Suprapubic skin (tissue), 4 donors: Measurements from ENCODE around the gene RTBDN. TPM values are rescaled to one million over a fixed set of nuclear protein-coding genes. Genes with fewer than 3 reads are reported as not detected.

Source experiments
- DNase-seq, 2 donors: peaks; one replicate each; pipeline ENCODE4 v3.0.0-alpha.2; 2019; ENCODE audit warnings: low spot score in 2 of 2
- H3K27ac ChIP-seq: fragments of 200-600 bp; sonication (generic); one replicate; pipeline ENCODE4 v1.5.1; 2019
- H3K27me3 ChIP-seq: fragments of 200-600 bp; sonication (generic); one replicate; pipeline ENCODE4 v1.5.1; 2019
- H3K36me3 ChIP-seq: fragments of 200-600 bp; sonication (generic); one replicate; pipeline ENCODE4 v1.5.1; 2019
- H3K4me1 ChIP-seq: fragments of 200-600 bp; sonication (generic); one replicate; pipeline ENCODE4 v1.5.1; 2019
- H3K4me3 ChIP-seq: fragments of 200-600 bp; sonication (generic); one replicate; pipeline ENCODE4 v1.5.1; 2019; ENCODE audit warnings: mild to moderate bottlenecking
- H3K9me3 ChIP-seq: fragments of 200-600 bp; sonication (generic); one replicate; pipeline ENCODE4 v1.5.1; 2019
- EP300 ChIP-seq: sonication (generic); formaldehyde crosslinking; IDR thresholded peaks from one replicate; pipeline ENCODE4 v1.6.1; 2017; ENCODE audit warnings: antibody characterized with exemption
- POLR2A ChIP-seq, 2 donors: fragments of 450-650 bp; IDR thresholded peaks; one replicate each; pipeline ENCODE4 v1.6.1; 2017; ENCODE audit warnings: antibody characterized with exemption in 2 of 2, mild to moderate bottlenecking in 2 of 2, moderate library complexity in 2 of 2
- POLR2AphosphoS5 ChIP-seq, 3 donors: sonication (generic); formaldehyde crosslinking; IDR thresholded peaks; one replicate each; pipeline ENCODE4 v1.6.1; 2017; ENCODE audit warnings: antibody characterized with exemption in 3 of 3
- WGBS: methylation state at CpG from one replicate; pipeline ENCODE4 v1.1.5; 2018; 5-methylcytosine and 5-hydroxymethylcytosine counted together
- total RNA-seq, 4 donors: library from RNA; depleted of rRNA; stranded (reverse); fragments of >200 nt; gene quantifications; one replicate each; pipeline ENCODE4 v1.1.0, GENCODE V29; 2016
- TF ChIP-seq, protein P1 (sequence below), 2 donors: fragments of 200-600 bp in 1 of 2; fragments of 450-650 bp in 1 of 2; sonication (generic) in 1 of 2; IDR thresholded peaks; one replicate each; pipeline ENCODE4 v1.5.1; 2016 to 2019; ENCODE audit warnings: antibody characterized with exemption in 2 of 2, mild to moderate bottlenecking in 1 of 2, moderate library complexity in 1 of 2

Gene RTBDN
- total RNA-seq, 4 donors from 2014 or later = not detected

DNA sequence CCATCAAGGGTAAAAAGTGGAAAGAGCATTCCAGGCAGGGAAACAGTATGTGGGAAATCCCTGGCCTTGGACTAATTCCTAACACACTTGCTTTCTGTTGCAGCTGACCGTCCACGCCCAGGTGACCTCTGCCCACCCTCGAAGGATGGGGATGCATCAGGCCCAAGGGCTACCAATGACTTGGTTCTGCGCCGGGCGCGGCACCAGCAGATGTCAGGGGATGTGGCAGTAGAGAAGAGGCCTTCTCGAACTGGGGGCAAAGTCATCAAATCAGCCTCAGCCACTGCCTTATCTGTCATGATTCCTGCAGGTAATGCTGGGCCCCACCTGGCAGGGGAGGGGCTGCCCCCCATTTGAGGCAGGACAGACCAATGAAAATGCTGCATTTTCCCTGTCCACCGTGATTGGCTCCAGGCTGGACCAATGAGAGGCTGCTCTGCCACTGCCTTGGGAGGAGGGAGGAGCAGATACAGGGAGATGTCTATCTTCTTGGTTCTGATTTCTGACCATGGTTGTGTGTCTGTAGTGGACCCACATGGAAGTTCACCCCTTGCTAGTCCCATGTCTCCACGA lies 34.2 kb upstream of the RTBDN start:
- Histone ChIP-seq H3K4me1 (peaks cover 10% of the 10 kb centered on the region), H3K4me3 (no peak overlapping the region), H3K36me3 (no peaks in the 10 kb centered on the region), H3K9me3 (no peaks in the 10 kb centered on the region), H3K27ac (no peak overlapping the region), H3K27me3 (no peaks in the 10 kb centered on the region)
- 93% methylated on average over 10 of the region's 10 CpGs for WGBS
- DNase-seq = no peak
- TF ChIP-seq POLR2AphosphoS5 (IDR thresholded peaks at IDR 0.05) (no peak), POLR2A (IDR thresholded peaks at IDR 0.05) (no peak), EP300 (no peak)
- TF ChIP-seq, protein P1, sequence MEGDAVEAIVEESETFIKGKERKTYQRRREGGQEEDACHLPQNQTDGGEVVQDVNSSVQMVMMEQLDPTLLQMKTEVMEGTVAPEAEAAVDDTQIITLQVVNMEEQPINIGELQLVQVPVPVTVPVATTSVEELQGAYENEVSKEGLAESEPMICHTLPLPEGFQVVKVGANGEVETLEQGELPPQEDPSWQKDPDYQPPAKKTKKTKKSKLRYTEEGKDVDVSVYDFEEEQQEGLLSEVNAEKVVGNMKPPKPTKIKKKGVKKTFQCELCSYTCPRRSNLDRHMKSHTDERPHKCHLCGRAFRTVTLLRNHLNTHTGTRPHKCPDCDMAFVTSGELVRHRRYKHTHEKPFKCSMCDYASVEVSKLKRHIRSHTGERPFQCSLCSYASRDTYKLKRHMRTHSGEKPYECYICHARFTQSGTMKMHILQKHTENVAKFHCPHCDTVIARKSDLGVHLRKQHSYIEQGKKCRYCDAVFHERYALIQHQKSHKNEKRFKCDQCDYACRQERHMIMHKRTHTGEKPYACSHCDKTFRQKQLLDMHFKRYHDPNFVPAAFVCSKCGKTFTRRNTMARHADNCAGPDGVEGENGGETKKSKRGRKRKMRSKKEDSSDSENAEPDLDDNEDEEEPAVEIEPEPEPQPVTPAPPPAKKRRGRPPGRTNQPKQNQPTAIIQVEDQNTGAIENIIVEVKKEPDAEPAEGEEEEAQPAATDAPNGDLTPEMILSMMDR (IDR thresholded peaks at IDR 0.05) = no peak

DNA sequence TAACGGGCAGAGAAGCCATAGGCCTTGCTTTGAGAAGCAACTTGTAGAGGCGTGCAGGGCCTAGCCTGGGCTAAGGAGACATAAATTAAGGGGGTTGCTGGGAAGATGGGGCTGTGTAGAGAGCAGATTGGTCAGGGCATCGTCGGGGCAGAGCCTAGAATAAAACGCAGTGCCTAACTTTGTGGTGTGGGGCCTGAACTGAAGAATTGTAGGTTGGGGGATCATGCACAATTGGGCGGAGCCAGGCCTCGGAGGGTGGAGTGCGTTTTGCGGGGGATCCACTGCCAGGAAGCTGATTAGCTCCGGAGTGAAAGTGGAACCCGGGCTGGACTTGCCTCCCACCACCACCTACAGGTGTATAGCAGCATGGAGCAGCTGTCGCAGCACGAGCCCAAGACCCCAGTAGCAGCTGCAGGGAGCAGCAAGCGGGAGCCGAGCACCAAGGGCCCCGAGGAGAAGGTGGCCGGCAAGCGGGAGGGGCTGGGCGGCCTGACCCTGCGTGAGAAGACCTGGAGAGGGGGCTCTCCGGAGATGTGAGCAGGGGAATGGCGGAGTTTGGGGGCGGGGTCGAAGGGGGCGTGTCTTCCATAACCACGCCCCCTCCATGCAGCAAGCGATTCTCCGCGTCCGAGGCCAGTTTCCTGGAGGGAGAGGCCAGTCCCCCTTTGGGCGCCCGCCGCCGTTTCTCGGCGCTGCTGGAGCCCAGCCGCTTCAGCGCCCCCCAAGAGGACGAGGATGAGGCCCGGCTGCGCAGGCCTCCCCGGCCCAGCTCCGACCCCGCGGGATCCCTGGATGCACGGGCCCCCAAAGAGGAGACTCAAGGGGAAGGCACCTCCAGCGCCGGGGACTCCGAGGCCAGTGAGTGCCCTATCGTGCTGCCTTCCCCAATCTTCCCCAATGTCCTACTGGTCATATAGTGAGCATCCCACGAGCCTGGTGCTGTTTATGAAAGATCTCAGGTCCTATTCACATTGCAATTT lies 33.0 kb upstream of the RTBDN start:
- 9% methylated on average over 31 of the region's 51 CpGs for WGBS
- Histone ChIP-seq H3K4me1 (peaks cover 10% of the 10 kb centered on the region), H3K27ac (no peak overlapping the region), H3K27me3 (no peaks in the 10 kb centered on the region), H3K4me3 (peak overlapping the region; percentile 46), H3K36me3 (no peaks in the 10 kb centered on the region), H3K9me3 (no peaks in the 10 kb centered on the region)
- TF ChIP-seq, protein P1 (IDR thresholded peaks at IDR 0.05) = no peak
- TF ChIP-seq POLR2A (IDR thresholded peaks at IDR 0.05) (no peak), POLR2AphosphoS5 (IDR thresholded peaks at IDR 0.05) (no peak), EP300 (no peak)
- DNase-seq = peak in 1 of 2 donors; percentile 75

- H3K4me3 ChIP-seq = peak overlapping the region; percentile 46
- H3K27ac ChIP-seq = peak overlapping the region; percentile 20
- no peaks in the 10 kb centered on the region for H3K36me3 ChIP-seq
- no peaks in the 10 kb centered on the region for H3K27me3 ChIP-seq
- TF ChIP-seq POLR2AphosphoS5 (IDR thresholded peaks at IDR 0.05) (no peak), POLR2A (IDR thresholded peaks at IDR 0.05) (no peak), EP300 (no peak)
- TF ChIP-seq, protein P1 (IDR thresholded peaks at IDR 0.05) = no peak
- H3K4me1 ChIP-seq = peaks cover 10% of the 10 kb centered on the region
- no peaks in the 10 kb centered on the region for H3K9me3 ChIP-seq
- WGBS = 73% methylated on average over 28 of the region's 29 CpGs
- DNase-seq = peak in 1 of 2 donors; percentile 67
These were observed 32.2 kb upstream of the RTBDN start for GRCh38 chr19:12866416-12867119.

DNA sequence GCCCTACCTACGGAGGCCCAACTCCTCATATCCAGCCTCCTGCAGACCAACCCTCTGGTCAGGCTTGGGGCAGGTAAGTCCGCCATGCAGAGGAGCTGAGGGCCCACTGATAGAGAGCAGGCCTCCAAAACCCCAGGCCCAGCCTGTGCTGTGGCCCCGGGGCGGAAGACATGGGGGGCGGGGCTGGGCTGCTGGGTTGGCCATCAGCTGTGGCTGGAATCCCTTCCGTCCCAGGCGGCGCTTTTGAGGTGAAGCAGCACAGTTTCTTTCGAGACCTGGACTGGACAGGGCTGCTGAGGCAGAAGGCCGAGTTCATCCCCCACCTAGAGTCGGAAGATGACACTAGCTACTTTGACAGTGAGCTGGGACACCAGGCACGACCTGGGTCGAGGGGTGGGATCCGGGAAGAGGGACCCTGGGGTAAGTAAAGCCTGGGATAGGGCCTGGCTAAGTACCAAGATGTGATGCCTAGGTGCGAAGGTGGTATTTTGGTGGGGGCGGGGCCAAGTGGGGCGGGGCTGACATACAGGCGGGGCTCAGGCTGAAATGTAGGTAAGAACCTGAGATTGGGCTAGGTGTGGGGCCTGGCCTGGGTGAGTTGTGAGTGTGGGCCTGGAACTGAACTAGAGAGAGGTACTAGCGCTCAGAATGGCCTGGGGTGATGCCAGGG lies 31.5 kb upstream of the RTBDN start:
- no peak overlapping the region for H3K27ac ChIP-seq
- H3K4me1 ChIP-seq = peaks cover 10% of the 10 kb centered on the region
- H3K36me3 ChIP-seq = no peaks in the 10 kb centered on the region
- H3K4me3 ChIP-seq = no peak overlapping the region
- WGBS = 78% methylated on average over 17 of the region's 19 CpGs
- no peak for TF ChIP-seq POLR2AphosphoS5 (IDR thresholded peaks at IDR 0.05)
- no peak for TF ChIP-seq POLR2A (IDR thresholded peaks at IDR 0.05)
- no peak for TF ChIP-seq EP300
- TF ChIP-seq, protein P1 (IDR thresholded peaks at IDR 0.05) = no peak
- no peak for DNase-seq
- no peaks in the 10 kb centered on the region for H3K9me3 ChIP-seq
- no peaks in the 10 kb centered on the region for H3K27me3 ChIP-seq
